ENCODE results near the gene OTUD7B.
"Not testable (repeated sequence)": the region's sequence is repeated elsewhere in the genome, so short reads cannot be mapped to it uniquely, and the experiment has no call there.

Gene OTUD7B

DNA sequence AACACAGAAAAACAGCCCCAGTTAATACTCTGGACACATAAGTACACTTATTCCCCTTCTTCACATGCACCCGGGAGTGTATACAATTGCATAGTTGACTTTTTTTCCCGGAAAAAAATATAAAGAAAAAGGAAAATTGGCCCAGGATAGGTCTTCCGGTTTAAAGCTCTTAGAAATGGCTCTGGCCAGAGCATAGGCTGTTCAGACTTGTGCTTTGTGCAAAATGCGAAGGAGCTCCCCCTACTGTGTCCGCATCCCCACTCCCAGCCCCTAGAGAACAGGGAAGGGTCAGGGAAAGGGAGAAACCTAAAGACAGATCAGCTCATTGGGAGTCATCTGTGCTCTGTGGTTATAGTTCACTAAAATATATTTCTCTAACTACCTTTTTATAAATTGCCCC lies 68.3 kb downstream of the OTUD7B start:
- H3K4me3 ChIP-seq (ENCODE audit: control insufficient read depth, low read depth, low read length) = no peak overlapping the region
- DNase-seq (ENCODE audit: low read depth) = no peak
- TF ChIP-seq CTCF (IDR thresholded peaks at IDR 0.05; ENCODE audit: control insufficient read depth, insufficient read depth, low read depth, low read length, missing control alignments) = peak; percentile 20

DNA sequence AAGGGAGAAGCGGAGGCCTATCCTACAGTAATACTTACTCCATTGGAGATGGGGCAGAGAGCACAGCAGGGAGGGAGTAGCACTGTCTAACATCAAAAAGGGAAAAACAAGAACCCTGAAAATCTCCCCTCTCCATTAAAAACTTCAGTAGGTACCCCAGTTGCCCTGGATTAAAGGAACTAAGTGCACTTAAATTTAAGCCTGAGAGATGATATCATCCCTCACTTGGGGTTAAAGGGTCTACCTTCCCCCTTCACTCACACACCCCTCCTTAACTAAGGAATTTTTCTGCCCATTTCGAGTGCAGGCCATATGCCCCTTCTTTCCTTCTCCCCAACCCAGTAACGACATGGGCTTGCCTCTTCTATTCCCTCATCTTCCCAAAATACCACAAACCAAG lies 70.1 kb downstream of the OTUD7B start:
- H3K4me3 ChIP-seq (ENCODE audit: control insufficient read depth, low read depth, low read length) = no peak overlapping the region
- DNase-seq (ENCODE audit: low read depth) = no peak
- no peak for TF ChIP-seq CTCF (IDR thresholded peaks at IDR 0.05; ENCODE audit: control insufficient read depth, insufficient read depth, low read depth, low read length, missing control alignments)

GRCh38 chr1:149938668-149939003 lies 71.9 kb downstream of the OTUD7B start:
- DNase-seq (ENCODE audit: low read depth) = not testable (repeated sequence)
- peak overlapping the region; percentile 37 for H3K4me3 ChIP-seq (ENCODE audit: control insufficient read depth, low read depth, low read length)

- no peak overlapping the region for H3K4me3 ChIP-seq (ENCODE audit: control insufficient read depth, low read depth, low read length)
- DNase-seq (ENCODE audit: low read depth) = no peak
- TF ChIP-seq CTCF (IDR thresholded peaks at IDR 0.05; ENCODE audit: control insufficient read depth, insufficient read depth, low read depth, low read length, missing control alignments) = no peak
Measured at GRCh38 chr1:149937759-149938158, 72.8 kb downstream of the OTUD7B start.

DNA sequence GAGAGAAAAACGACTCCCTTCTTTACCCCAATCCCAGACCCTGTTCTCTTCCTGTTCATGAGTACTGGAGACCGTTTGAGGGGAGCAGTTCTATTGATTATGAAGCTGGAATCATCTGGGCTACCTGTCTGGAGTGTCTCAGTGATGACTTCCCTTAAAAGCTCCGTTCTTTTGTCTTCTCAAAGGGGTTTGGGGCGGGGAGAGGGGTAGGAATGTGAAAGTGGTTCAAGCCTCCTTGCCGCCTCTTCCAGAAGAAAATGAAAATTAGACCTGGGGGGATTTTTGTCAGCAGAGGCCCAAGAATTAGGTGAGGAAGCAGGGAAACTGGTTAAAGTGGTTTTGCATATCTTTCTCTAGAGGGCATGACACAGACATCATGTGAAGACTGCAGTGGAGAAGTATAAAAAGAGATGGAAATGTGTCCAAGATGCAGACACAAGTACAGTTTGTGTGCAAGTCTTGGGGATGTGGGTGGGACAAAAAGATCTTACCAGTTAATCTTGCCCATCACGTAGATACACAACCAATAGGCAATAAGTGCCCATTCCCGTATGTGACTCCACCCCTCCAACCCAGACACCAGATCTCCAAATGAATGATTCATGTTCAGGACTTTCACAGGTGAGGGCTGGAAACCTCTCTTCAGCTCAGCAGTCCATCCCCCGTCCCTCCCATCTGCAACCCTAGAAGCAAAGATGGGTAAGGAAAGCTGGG lies 73.4 kb downstream of the OTUD7B start:
- no peak for TF ChIP-seq CTCF (IDR thresholded peaks at IDR 0.05; ENCODE audit: control insufficient read depth, insufficient read depth, low read depth, low read length, missing control alignments)
- peak overlapping the region; percentile 94 for H3K4me3 ChIP-seq (ENCODE audit: control insufficient read depth, low read depth, low read length)

DNA sequence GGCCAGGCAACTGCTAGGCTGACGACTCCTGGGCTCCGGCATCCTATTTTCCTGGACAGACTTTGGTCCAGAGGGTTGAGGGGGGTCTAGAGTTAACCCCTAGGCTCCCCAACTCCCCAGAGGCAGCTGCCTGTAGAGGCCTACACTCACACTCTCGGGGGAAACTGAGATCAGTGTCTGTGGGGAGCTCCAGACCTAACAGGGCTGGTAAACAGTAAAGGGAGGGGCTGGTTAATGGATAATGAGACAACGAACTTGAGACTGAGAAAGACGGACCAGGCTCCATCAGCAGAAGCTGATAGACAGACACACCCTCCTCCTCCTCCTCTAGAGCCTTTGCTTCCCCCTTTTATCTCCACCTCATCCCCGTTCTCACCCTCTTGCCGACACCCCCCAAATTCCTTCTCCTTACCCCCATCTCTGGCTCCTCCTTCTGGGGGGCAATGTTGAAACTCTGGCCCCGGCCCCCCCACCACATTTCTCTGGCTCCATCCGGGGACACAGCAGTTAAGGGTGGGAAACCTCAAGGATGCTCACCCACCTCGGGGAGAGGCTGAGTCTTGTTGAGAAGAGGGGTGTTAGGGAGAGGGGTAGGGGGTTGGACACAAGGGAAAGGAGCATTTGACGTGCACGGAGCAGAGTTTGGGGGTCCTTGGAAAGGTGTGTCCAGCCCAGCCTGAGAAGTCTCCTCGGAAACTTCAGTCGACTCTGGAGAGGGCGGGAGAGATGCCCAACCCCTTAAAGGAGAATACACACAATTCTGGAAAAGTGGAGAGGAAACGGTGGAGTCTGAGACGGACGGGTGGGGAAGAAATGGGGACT lies 74.1 kb downstream of the OTUD7B start, which contains the start of gene MTMR11:
TSS of gene MTMR11 (minus strand) at position 710 of the 822 bp plus-strand sequence. CDS start at position 478, 232 bp downstream.
- H3K4me3 ChIP-seq (ENCODE audit: control insufficient read depth, low read depth, low read length) = peak within 1 kb of the TSS; percentile 94
- DNase-seq (ENCODE audit: low read depth) = no peak
- no peak for TF ChIP-seq CTCF (IDR thresholded peaks at IDR 0.05; ENCODE audit: control insufficient read depth, insufficient read depth, low read depth, low read length, missing control alignments)

More for the DNA sequence above, 73.4 kb downstream of the OTUD7B start:
- DNase-seq (ENCODE audit: low read depth) = no peak

- DNase-seq (ENCODE audit: low read depth) = no peak
- TF ChIP-seq CTCF (IDR thresholded peaks at IDR 0.05; ENCODE audit: control insufficient read depth, insufficient read depth, low read depth, low read length, missing control alignments) = no peak
- no peak overlapping the region for H3K4me3 ChIP-seq (ENCODE audit: control insufficient read depth, low read depth, low read length)
Measured at GRCh38 chr1:149934356-149934755, 76.2 kb downstream of the OTUD7B start.

Data from AG09309 (cell line).